GM19395 (cell line): Measurements from ENCODE around the gene LMBR1.
"Not testable (repeated sequence)": the region's sequence is repeated elsewhere in the genome, so short reads cannot be mapped to it uniquely, and the experiment has no call there.

Source experiments
- ATAC-seq: cut with Tn5 transposase; IDR thresholded peaks from one replicate; pipeline ENCODE4 v1.9.1; 2021; ENCODE audit warnings: mild to moderate bottlenecking, moderate library complexity; ENCODE audit not compliant: unreplicated experiment

Gene LMBR1

GRCh38 chr7:156803656-156804055 lies 89.3 kb downstream of the LMBR1 start:
- ATAC-seq = not testable (repeated sequence)

- ATAC-seq = no peak
These were observed 90.8 kb downstream of the LMBR1 start for GRCh38 chr7:156802214-156802613.

- ATAC-seq = no peak
These were observed 97.6 kb downstream of the LMBR1 start for GRCh38 chr7:156795415-156795814.

GRCh38 chr7:156793334-156793733 lies 99.6 kb downstream of the LMBR1 start:
- no peak for ATAC-seq

- no peak for ATAC-seq
These were observed 100.4 kb downstream of the LMBR1 start for GRCh38 chr7:156792611-156793010.

GRCh38 chr7:156791241-156791640 lies 101.7 kb downstream of the LMBR1 start:
- ATAC-seq = no peak

- no peak for ATAC-seq
These were observed 102.7 kb downstream of the LMBR1 start for GRCh38 chr7:156790264-156790663.

- no peak for ATAC-seq
These were observed 106.9 kb downstream of the LMBR1 start for GRCh38 chr7:156785998-156786543.

GRCh38 chr7:156783864-156784263 lies 109.1 kb downstream of the LMBR1 start:
- no peak for ATAC-seq

GRCh38 chr7:156781972-156782371 lies 111.0 kb downstream of the LMBR1 start:
- ATAC-seq = no peak

- ATAC-seq = peak; percentile 95
These were observed 112.1 kb downstream of the LMBR1 start for GRCh38 chr7:156780724-156781455.

- ATAC-seq = no peak
These were observed 114.3 kb downstream of the LMBR1 start for GRCh38 chr7:156778668-156779067.

- no peak for ATAC-seq
These were observed 114.8 kb downstream of the LMBR1 start for GRCh38 chr7:156778201-156778600.

- ATAC-seq = no peak
These were observed 115.5 kb downstream of the LMBR1 start for GRCh38 chr7:156777364-156778069.

GRCh38 chr7:156776527-156776926 lies 116.5 kb downstream of the LMBR1 start:
- ATAC-seq = no peak

GRCh38 chr7:156773966-156774365 lies 119.0 kb downstream of the LMBR1 start:
- ATAC-seq = no peak

- ATAC-seq = no peak
These were observed 120.3 kb downstream of the LMBR1 start for GRCh38 chr7:156772725-156773124.

GRCh38 chr7:156768698-156769472 lies 124.1 kb downstream of the LMBR1 start:
- no peak for ATAC-seq

GRCh38 chr7:156766666-156767065 lies 126.3 kb downstream of the LMBR1 start:
- no peak for ATAC-seq

- no peak for ATAC-seq
These were observed 126.9 kb downstream of the LMBR1 start for GRCh38 chr7:156765901-156766656.

- no peak for ATAC-seq
These were observed 128.2 kb downstream of the LMBR1 start for GRCh38 chr7:156764766-156765165.
